GM18861 (cell line): ENCODE measurements around the gene RNF5.
"Not testable (repeated sequence)": the region's sequence is repeated elsewhere in the genome, so short reads cannot be mapped to it uniquely, and the experiment has no call there.

ENCODE experiments used
- ATAC-seq: cut with Tn5 transposase; IDR thresholded peaks from one replicate; pipeline ENCODE4 v1.9.1; 2021; ENCODE audit not compliant: unreplicated experiment

RNF5 gene

GRCh38 chr6:32175322-32175710 is 2.9 kb upstream of the RNF5 start:
- ATAC-seq = no peak

- ATAC-seq = no peak
Measured at GRCh38 chr6:32175711-32176475, 2.3 kb upstream of the RNF5 start, which contains the start of gene AGPAT1. TSS of gene AGPAT1 (minus strand) at chr6:32176084. CDS start at chr6:32171496, 4,588 bp downstream.

DNA sequence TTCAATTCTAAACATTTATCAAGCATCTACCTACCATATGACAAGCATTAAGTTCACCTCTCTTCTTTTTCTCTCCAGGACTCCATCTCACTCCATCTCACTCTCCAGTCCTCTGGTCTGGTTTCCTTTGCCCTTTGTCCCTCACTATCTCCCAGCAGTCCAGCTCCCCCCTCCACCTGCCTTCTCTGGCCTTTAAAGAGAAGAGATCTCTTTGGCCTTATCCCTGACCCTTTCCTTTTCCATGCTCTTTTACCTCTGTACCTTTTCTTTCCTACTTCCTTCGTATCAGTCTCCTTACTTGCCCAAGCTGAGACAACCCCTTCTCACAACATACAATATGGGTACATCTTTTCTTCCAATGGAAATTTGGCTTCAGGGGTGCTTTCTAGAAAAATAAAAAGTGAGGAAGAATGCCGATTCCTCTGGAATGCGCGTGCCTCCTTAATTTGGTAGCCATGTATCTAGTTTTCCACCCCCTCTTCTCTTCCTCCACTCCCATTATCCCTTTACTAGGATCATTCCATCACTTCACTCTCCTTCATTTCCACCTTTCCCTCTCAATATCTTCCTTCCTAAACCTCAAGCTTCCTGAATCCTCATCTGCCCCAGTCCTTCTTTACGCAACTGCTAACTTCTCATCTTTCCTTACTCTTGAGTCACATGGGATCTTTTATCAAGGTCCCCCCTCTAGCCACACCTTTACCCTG is 1.6 kb upstream of the RNF5 start:
- ATAC-seq = no peak

DNA sequence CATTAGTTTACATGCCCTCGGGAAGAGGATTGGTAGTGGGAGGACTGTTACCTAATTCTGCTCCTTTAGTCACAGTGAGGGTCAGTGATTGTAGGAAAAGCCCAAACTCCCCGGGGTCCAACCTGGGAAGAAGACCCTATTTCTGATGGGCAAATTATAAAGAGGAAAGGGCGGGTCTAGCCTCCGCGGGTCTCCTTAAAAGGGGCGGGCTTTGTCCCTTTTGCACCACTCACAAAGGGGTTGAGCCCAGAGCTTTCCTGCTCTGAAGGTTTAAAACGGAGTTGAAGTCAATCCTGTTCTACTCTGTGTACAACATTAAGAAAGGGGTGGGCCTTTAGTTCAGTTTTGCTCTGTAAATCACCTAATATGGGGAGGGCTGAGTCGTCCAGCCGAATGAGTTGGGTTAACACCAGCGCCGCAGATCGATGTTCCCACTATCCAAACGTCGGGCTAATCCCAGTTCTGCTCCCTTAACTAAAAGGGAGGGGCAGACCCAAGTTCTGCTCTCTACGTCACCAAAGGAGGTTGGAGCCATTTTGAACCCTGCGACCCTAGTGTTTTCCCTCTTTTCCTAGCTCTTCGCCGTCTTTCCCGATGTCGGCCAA is 920 bp upstream of the RNF5 start:
- no peak for ATAC-seq

- ATAC-seq = no peak
Measured at GRCh38 chr6:32178547-32179440, 589 bp downstream of the RNF5 start.

GRCh38 chr6:32179766-32180405 is 1.7 kb downstream of the RNF5 start:
- no peak for ATAC-seq

- no peak for ATAC-seq
Measured at GRCh38 chr6:32181148-32181702, 3.0 kb downstream of the RNF5 start.

GRCh38 chr6:32181915-32182529 is 3.8 kb downstream of the RNF5 start:
- ATAC-seq = no peak

- ATAC-seq = no peak
Measured at GRCh38 chr6:32182555-32182981, 4.4 kb downstream of the RNF5 start.

DNA sequence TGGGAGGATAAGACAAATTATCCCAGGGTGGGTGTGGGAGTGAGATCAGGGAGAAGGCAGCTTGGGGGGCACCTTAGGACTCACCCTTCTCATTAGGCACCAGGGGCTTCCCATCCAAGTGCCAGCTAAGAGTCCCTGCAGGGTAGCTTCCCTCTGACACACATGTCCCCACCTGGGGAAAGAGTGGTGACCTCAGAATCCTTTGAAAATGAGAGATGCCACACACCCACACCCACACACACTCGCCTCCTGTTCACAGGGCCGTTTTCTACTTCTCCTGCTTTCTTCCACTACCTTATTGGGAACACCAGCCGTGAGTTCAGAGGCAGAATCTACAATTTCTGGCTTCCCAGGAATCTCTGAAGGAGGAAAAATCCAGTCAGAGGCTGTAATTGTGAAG is 4.8 kb downstream of the RNF5 start:
- ATAC-seq = no peak

GRCh38 chr6:32183483-32184083 is 5.4 kb downstream of the RNF5 start:
- no peak for ATAC-seq

DNA sequence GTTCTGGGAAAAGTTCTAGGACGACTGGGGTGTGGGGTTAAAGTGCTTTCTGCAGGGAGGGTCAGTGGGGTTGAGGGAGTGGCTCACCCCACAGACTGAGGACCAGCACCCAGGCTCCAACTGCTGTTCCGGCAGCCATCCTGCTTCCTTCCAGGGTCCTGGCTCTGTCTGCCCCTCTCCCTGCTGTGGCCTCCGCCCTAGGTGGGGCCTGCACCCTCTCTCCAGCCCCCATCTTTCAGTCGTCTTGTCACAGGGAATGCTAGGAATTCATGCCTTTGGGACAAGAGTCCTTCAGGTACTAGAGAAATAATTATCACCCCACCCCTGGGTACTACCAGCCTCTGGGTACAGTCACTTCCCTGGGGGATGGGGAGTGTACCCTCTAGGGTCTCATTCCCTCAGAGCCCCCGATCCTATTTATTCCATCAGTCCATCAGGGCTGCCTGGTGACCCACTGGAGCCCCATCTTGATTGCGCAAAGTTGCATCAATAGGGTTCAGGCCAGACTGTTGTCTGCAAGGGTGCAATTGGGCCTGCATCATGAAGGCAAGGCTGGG is 6.0 kb downstream of the RNF5 start, which contains the start of gene AGER:
Gene AGER, minus strand, starts transcription at position 170 of the 557 bp plus-strand sequence. Its CDS starts 31 bp downstream, at position 139.
- ATAC-seq = no peak

GRCh38 chr6:32185681-32186131 is 7.5 kb downstream of the RNF5 start:
- not testable (repeated sequence) for ATAC-seq

DNA sequence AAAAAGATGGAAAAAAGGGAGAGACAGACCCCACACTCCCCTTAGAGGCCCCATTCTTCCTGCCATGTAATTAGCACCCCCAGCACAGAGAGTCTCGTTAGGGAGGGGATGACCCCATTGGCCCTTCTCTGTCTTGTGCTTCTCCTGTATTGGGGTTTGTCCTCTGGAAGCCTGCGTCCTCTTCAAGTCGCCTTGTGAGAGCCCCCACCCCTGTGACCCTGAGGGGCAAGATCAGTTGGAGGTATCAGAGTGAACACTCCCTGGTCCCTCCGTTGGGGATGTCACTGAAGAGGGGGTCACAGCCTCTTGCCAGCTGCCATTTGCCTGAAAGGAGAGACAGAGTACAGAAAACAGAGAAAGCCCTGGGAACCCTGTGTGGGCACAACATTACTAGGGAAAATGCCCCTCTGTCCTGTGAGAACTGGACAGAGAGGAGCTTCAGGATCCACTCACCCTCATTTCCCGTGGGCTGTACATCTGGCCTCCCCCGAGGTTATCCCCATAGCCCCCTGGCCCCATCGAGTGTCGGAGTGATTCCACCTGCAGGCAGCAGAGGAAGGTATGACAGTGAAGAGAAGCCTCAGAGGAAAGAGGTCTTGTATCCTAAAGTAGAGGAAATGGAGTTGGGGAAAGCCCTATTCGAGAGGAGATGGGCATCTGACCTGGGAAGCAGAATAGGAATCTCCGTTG is 8.1 kb downstream of the RNF5 start:
- ATAC-seq = not testable (repeated sequence)

- no peak for ATAC-seq
Measured at GRCh38 chr6:32187009-32187709, 9.0 kb downstream of the RNF5 start.

DNA sequence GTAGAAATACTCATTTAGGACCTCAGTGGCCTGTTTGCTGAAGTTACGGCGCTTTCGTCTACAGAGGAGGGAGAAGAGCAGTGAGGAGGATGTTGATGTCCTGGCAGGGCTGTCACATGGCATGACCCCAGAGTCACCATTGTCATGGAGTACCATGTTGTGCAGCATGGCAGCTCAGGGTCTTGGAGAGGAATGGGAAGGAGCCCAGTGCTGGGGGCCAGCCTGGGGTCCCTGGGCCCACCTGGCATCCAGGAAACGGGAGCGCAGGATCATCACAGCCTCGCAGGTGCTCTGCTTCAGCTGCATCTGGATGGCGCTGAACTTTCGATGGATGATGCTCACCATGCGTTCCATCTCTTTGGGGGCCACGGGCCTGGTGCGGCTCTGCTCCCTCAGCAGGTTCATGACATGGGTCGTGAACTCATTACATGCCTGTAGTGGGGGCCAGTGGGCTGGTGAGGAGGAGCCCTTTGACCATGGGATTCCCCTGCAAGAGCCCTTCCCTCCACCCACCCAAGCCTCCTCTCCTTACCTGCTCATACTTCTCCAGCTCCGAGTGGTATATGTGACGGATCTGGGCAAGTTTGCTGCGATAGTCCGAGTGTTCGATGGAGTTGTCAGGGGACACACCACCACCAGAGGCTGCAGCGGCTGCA is 9.6 kb downstream of the RNF5 start:
- ATAC-seq = not testable (repeated sequence)
